H1 (cell line): Measurements from ENCODE around the gene MRAP2. TPM values are rescaled to one million over a fixed set of nuclear protein-coding genes. Genes with fewer than 3 reads are reported as not detected.

Experiments used
- CTCF ChIA-PET: fragments of 300-600 bp; sonication (Branson Sonifier 250); formaldehyde crosslinking; loops from one replicate; lab custom pipeline; 2021; ENCODE audit not compliant: partially characterized antibody; lab: Charles Lee
- POLR2A ChIA-PET: fragments of 300-600 bp; sonication (Branson Sonifier 250); formaldehyde crosslinking; loops from one replicate; lab custom pipeline; 2021; ENCODE audit warnings: inconsistent platforms; ENCODE audit not compliant: partially characterized antibody; lab: Charles Lee
- DNase-seq, 2 experiments: peaks; one replicate each; pipeline versions ENCODE4 v3.0.0 to v3.0.0-alpha.2; 2010 to 2022; ENCODE audit warnings: low spot score in 2 of 2, low read depth in 1 of 2, mixed read lengths in 1 of 2
- FAIRE-seq: peaks from 2 replicates; lab custom pipeline; 2011; peaks lifted over from hg19 to GRCh38; lab: Jason Lieb, UNC
- H2AFZ ChIP-seq: 2 replicates; pipeline ENCODE4 v1.8.1; 2012; ENCODE audit warnings: low read length, inconsistent platforms
- H2AK5ac ChIP-seq: 2 replicates; pipeline ENCODE4 v1.6.1; 2013; ENCODE audit warnings: low read depth, low read length
- H2BK120ac ChIP-seq: replicated peaks from 2 replicates; pipeline ENCODE3; 2013; ENCODE audit warnings: low read depth, low read length, inconsistent platforms
- H2BK12ac ChIP-seq: 2 replicates; pipeline ENCODE4 v1.6.1; 2013; ENCODE audit warnings: low read depth, low read length
- H2BK15ac ChIP-seq: 2 replicates; pipeline ENCODE4 v1.6.1; 2013; ENCODE audit warnings: low read length
- H2BK20ac ChIP-seq: 2 replicates; pipeline ENCODE4 v1.6.1; 2013; ENCODE audit warnings: low read length
- H2BK5ac ChIP-seq: 2 replicates; pipeline ENCODE4 v1.6.1; 2013; ENCODE audit warnings: low read depth, low read length
- H3K14ac ChIP-seq: 2 replicates; pipeline ENCODE4 v1.6.1; 2013; ENCODE audit warnings: inconsistent platforms; ENCODE audit not compliant: insufficient read length
- H3K18ac ChIP-seq: 2 replicates; pipeline ENCODE4 v1.6.1; 2013; ENCODE audit warnings: low read length; ENCODE audit errors: extremely low read depth
- H3K23ac ChIP-seq: 2 replicates; pipeline ENCODE4 v1.6.1; 2013; ENCODE audit warnings: inconsistent platforms; ENCODE audit not compliant: insufficient read length
- H3K23me2 ChIP-seq: 2 replicates; pipeline ENCODE4 v1.6.1; 2013; ENCODE audit warnings: low read depth, low read length
- H3K27ac ChIP-seq: 2 replicates; pipeline ENCODE4 v1.6.1; 2011; ENCODE audit warnings: low read depth, low read length, inconsistent platforms
- H3K27me3 ChIP-seq, 4 experiments: replicated peaks in 1 of 4; 1 replicate in 1 of 4; 2 replicates in 3 of 4; pipeline versions ENCODE4 v1.6.1 to v1.8.1; 2011 to 2013; ENCODE audit warnings: low read length in 3 of 4, mild to moderate bottlenecking in 3 of 4, inconsistent platforms in 2 of 4, mixed read lengths in 2 of 4, moderate library complexity in 1 of 4; ENCODE audit not compliant: control insufficient read depth in 3 of 4, insufficient read depth in 3 of 4; ENCODE audit errors: extremely low read depth in 1 of 4
- H3K36me3 ChIP-seq, 4 experiments: 2 replicates each; pipeline versions ENCODE4 v1.6.1 to v1.8.1; 2011 to 2013; ENCODE audit warnings: mild to moderate bottlenecking in 4 of 4, low read length in 3 of 4, moderate library complexity in 2 of 4, control low read depth in 1 of 4, inconsistent platforms in 1 of 4; ENCODE audit not compliant: insufficient read depth in 4 of 4, control insufficient read depth in 2 of 4
- H3K4ac ChIP-seq: replicated peaks from 2 replicates; pipeline ENCODE3; 2013; ENCODE audit warnings: low read length, low read depth, mixed read lengths, inconsistent platforms; ENCODE audit not compliant: insufficient read length
- H3K4me1 ChIP-seq, 4 experiments: replicated peaks in 1 of 4; 1 replicate in 1 of 4; 2 replicates in 3 of 4; pipeline versions ENCODE4 v1.6.1 to v1.8.1; 2011 to 2013; ENCODE audit warnings: low read length in 3 of 4, inconsistent platforms in 2 of 4, mixed read lengths in 1 of 4; ENCODE audit not compliant: insufficient read depth in 4 of 4, control insufficient read depth in 3 of 4
- H3K4me2 ChIP-seq, 2 experiments: 2 replicates each; pipeline versions ENCODE4 v1.6.1 to v1.8.1; 2011 to 2013; ENCODE audit warnings: low read depth in 2 of 2, low read length in 2 of 2, control low read depth in 1 of 2, inconsistent platforms in 1 of 2, mild to moderate bottlenecking in 1 of 2; ENCODE audit not compliant: insufficient read depth in 1 of 2
- H3K4me3 ChIP-seq, 4 experiments: fragments of 200-600, 300-600 bp in 1 of 4; sonication (generic), shearing (Covaris generic), sonication (Bioruptor Twin) in 1 of 4; 2 replicates each; pipeline versions ENCODE4 v1.5.1 to v1.8.1; 2011 to 2016; ENCODE audit warnings: low read length in 4 of 4, low read depth in 3 of 4, control low read depth in 2 of 4, inconsistent platforms in 2 of 4, mild to moderate bottlenecking in 2 of 4, mixed read lengths in 1 of 4, moderate library complexity in 1 of 4; ENCODE audit not compliant: insufficient read depth in 2 of 4; ENCODE audit errors: extremely low read depth in 1 of 4
- H3K56ac ChIP-seq: replicated peaks from 2 replicates; pipeline ENCODE3; 2013; ENCODE audit warnings: low read depth, mild to moderate bottlenecking, mixed read lengths, low read length, inconsistent platforms; ENCODE audit not compliant: insufficient read length
- H3K79me1 ChIP-seq: 2 replicates; pipeline ENCODE4 v1.6.1; 2013; ENCODE audit warnings: low read depth, low read length, control low read depth
- H3K79me2 ChIP-seq, 2 experiments: 2 replicates each; pipeline versions ENCODE4 v1.6.1 to v1.8.1; 2012 to 2013; ENCODE audit warnings: low read length in 2 of 2, mild to moderate bottlenecking in 2 of 2, inconsistent platforms in 1 of 2; ENCODE audit not compliant: insufficient read depth in 2 of 2, control insufficient read depth in 1 of 2
- H3K9ac ChIP-seq, 4 experiments: replicated peaks in 1 of 4; 1 replicate in 1 of 4; 2 replicates in 3 of 4; pipeline versions ENCODE4 v1.6.1 to v1.8.1; 2011 to 2013; ENCODE audit warnings: low read depth in 3 of 4, low read length in 3 of 4, control low read depth in 2 of 4, mild to moderate bottlenecking in 2 of 4, moderate library complexity in 2 of 4, inconsistent platforms in 1 of 4; ENCODE audit errors: extremely low read depth in 1 of 4
- H3K9me3 ChIP-seq, 2 experiments: 2 replicates each; pipeline versions ENCODE4 v1.6.1 to v1.8.1; 2012 to 2013; ENCODE audit warnings: mild to moderate bottlenecking in 2 of 2, moderate library complexity in 2 of 2, control low read depth in 1 of 2, inconsistent platforms in 1 of 2, low read depth in 1 of 2, low read length in 1 of 2, mixed read lengths in 1 of 2; ENCODE audit not compliant: insufficient read depth in 2 of 2
- H4K20me1 ChIP-seq, 2 experiments: replicated peaks in 1 of 2; 2 replicates each; pipeline versions ENCODE3 to v1.8.1; 2011 to 2013; ENCODE audit warnings: inconsistent platforms in 2 of 2, low read length in 2 of 2, mild to moderate bottlenecking in 1 of 2; ENCODE audit not compliant: insufficient read depth in 2 of 2, control insufficient read depth in 1 of 2
- H4K5ac ChIP-seq: 2 replicates; pipeline ENCODE4 v1.6.1; 2013; ENCODE audit warnings: low read length, low read depth, mixed read lengths, inconsistent platforms; ENCODE audit not compliant: insufficient read length
- H4K8ac ChIP-seq: 2 replicates; pipeline ENCODE4 v1.8.0; 2013; ENCODE audit warnings: mild to moderate bottlenecking, moderate library complexity, low read length, inconsistent platforms; ENCODE audit not compliant: insufficient read depth; ENCODE audit errors: extremely low read depth
- H4K91ac ChIP-seq: replicated peaks from 2 replicates; pipeline ENCODE3; 2013; ENCODE audit warnings: low read length, mixed read lengths, inconsistent platforms; ENCODE audit not compliant: insufficient read length
- CTBP2 ChIP-seq: IDR thresholded peaks from 2 replicates; pipeline ENCODE4 v1.7.0; 2011; ENCODE audit warnings: borderline replicate concordance, mild to moderate bottlenecking, moderate library complexity, mixed read lengths, low read length; ENCODE audit not compliant: insufficient read depth, insufficient read length
- EP300 ChIP-seq, 2 experiments: IDR thresholded peaks; 1 replicate in 1 of 2; 2 replicates in 1 of 2; pipeline ENCODE4 v1.6.1; 2011 to 2012; ENCODE audit warnings: low read depth in 2 of 2, low read length in 2 of 2, mild to moderate bottlenecking in 2 of 2, borderline replicate concordance in 1 of 2, inconsistent platforms in 1 of 2, moderate library complexity in 1 of 2
- FOSL1 ChIP-seq: IDR thresholded peaks from 2 replicates; pipeline ENCODE4 v1.6.1; 2011; ENCODE audit warnings: mild to moderate bottlenecking, low read depth, low read length, moderate library complexity; ENCODE audit not compliant: insufficient read depth
- GABPA ChIP-seq: IDR thresholded peaks from 2 replicates; pipeline ENCODE4 v1.6.1; 2011; ENCODE audit warnings: mild to moderate bottlenecking, low read length, moderate library complexity, borderline replicate concordance; ENCODE audit not compliant: insufficient read depth
- HDAC2 ChIP-seq, 2 experiments: fragments of 300-600 bp in 1 of 2; sonication (generic) in 1 of 2; IDR thresholded peaks; 2 replicates each; pipeline ENCODE4 v1.6.1; 2011 to 2012; ENCODE audit warnings: low read depth in 2 of 2, low read length in 2 of 2, mild to moderate bottlenecking in 2 of 2, moderate library complexity in 2 of 2, borderline replicate concordance in 1 of 2, inconsistent platforms in 1 of 2
- RXRA ChIP-seq: IDR thresholded peaks from 2 replicates; pipeline ENCODE4 v1.6.1; 2011; ENCODE audit warnings: low read depth, mild to moderate bottlenecking, low read length, moderate library complexity; ENCODE audit not compliant: insufficient read depth
- SIX5 ChIP-seq: IDR thresholded peaks from 2 replicates; pipeline ENCODE4 v1.6.1; 2011; ENCODE audit warnings: mild to moderate bottlenecking, low read depth, low read length
- SRF ChIP-seq: IDR thresholded peaks from 2 replicates; pipeline ENCODE4 v1.6.1; 2011; ENCODE audit warnings: mild to moderate bottlenecking, low read depth, low read length, moderate library complexity
- TAF7 ChIP-seq: optimal IDR thresholded peaks from 2 replicates; pipeline ENCODE3; 2011; ENCODE audit warnings: low read depth, mild to moderate bottlenecking, inconsistent platforms, low read length, moderate library complexity, borderline replicate concordance
- TEAD4 ChIP-seq: IDR thresholded peaks from 2 replicates; pipeline ENCODE4 v1.6.1; 2012; ENCODE audit warnings: low read depth, low read length, inconsistent platforms, mixed read lengths
- WGBS, 2 experiments: shearing (Covaris generic) in 1 of 2; methylation state at CpG; one replicate each; pipeline versions ENCODE4 v1.1.6 to v1.1.7; 2013 to 2015; ENCODE audit warnings: low lambda C conversion rate in 2 of 2, mixed read lengths in 2 of 2, inconsistent platforms in 1 of 2, low coverage in 1 of 2, missing lambda C conversion rate in 1 of 2; ENCODE audit not compliant: insufficient replicate concordance in 2 of 2, insufficient coverage in 1 of 2, insufficient read length in 1 of 2; ENCODE audit errors: extremely low coverage in 1 of 2, missing lambda C conversion rate in 1 of 2; 5-methylcytosine and 5-hydroxymethylcytosine counted together
- polyA plus RNA-seq, 7 experiments: library from polyadenylated mRNA; depleted of rRNA in 3 of 7; stranded (reverse) in 5 of 7; unstranded in 2 of 7; fragments of >200 nt in 5 of 7; fragments of 200-250 nt in 2 of 7; gene quantifications; 1 replicate in 5 of 7; 2 replicates in 1 of 7; 4 replicates in 1 of 7; pipeline versions ENCODE4 v1.2.1 to v1.2.3, GENCODE V29; 2011 to 2013; ENCODE audit warnings: missing spikeins in 2 of 7, mixed read lengths in 2 of 7
- total RNA-seq: library from RNA; stranded (reverse); fragmentation: NEBNext Ultra II Directional; extraction: Animal tissue kit (Norgen Biotek cat#: 25700); gene quantifications from 2 replicates; pipeline ENCODE4 v1.2.1, GENCODE V29; 2021

The MRAP2 gene
- total and polyA plus RNA-seq, 2 of the 8 experiments (the other 6 are each of a cell fraction or from before 2014, with no cell fraction given): 5.0 to 11.0 TPM

DNA sequence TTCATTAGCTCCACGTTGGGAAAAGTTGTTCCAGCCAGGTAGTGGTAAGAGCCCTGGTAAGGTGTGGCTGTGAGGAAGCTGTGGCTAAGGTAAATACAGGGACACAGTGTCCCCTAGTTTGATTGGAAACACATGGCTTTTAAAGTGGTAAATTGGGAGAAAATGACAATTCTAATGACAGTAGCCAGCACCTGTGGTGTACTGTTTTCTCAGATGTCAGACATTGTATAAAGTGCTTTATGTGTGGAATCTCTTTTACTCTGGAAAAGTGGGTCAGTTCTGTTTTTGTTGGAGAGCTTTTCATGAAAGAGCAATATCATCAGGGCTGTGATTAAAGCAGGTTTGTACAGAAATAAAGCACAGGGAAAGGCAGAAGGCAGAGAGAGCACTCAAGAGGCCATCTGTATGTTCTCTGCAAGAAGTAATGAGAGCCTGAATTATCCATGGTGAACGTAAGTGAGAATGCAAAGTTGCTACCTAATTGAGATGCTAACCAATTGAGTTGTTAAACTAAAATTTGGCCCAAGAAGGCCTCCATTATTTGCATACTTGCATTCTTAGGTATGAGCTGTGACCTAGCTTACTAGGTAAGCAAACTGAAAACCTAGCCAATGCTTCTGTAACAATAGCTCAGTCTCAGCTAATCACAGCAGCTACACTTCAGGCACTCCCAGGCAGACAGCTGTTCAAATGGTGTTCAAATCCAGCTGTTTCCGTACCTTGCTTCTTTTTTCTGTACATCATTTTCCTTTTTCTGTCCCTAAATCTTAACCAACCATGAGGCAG, 28.2 kb downstream of the MRAP2 start:
- Histone ChIP-seq H2BK5ac (no peak overlapping the region), H3K14ac (no peak overlapping the region), H4K91ac (no peak overlapping the region), H3K4me2 (peak overlapping the region; percentile 22 to 23; a peak in 1 of 4 replicates), H3K27ac (no peak overlapping the region), H3K4me1 (peaks cover 2 to 15% (median 8%) of the 10 kb centered on the region in 4 experiments; a peak in 4 of 7 replicates), H3K79me2 (no peaks in the 10 kb centered on the region), H3K36me3 (no peaks in the 10 kb centered on the region), H2BK12ac (no peak overlapping the region; the same call in 1 of the 2 replicates), H3K23me2 (no peaks in the 10 kb centered on the region), H2AK5ac (no peak overlapping the region), H3K56ac (no peak overlapping the region), H3K79me1 (no peaks in the 10 kb centered on the region), H3K23ac (no peak overlapping the region), H3K9ac (no peak overlapping the region), H3K18ac (no peak overlapping the region), H3K4ac (no peak overlapping the region), H2BK15ac (no peak overlapping the region; the same call in 1 of the 2 replicates), H4K8ac (no peak overlapping the region), H2AFZ (no peak overlapping the region), H4K5ac (no peak overlapping the region), H2BK120ac (no peak overlapping the region), H3K9me3 (no peaks in the 10 kb centered on the region), H3K27me3 (no peaks in the 10 kb centered on the region; a peak in 1 of 7 replicates), H2BK20ac (peak overlapping the region; percentile 73; the same call in 1 of the 2 replicates), H3K4me3 (no peak overlapping the region; a peak in 1 of 8 replicates), H4K20me1 (no peaks in the 10 kb centered on the region)
- no peak for DNase-seq
- ChIA-PET POLR2A (interaction anchor here (0.9 kb wide), 1 partner anchor 9 kb away, joined by 3 read pairs; no protein-coding TSS in a partner anchor), CTCF (interaction anchor here (1.2 to 1.9 kb wide), 5 partner anchors 9 to 165 kb away, joined by 3 to 8 read pairs (median 4); partner anchors contain the start of gene CEP162)
- no peak for FAIRE-seq
- WGBS, 2 experiments: 35% methylated on average over 3 of the region's 3 CpGs; no CpG with 5 or more reads in 1 of the 2 experiments
- TF ChIP-seq TAF7: no peak
- TF ChIP-seq RXRA: no peak
- TF ChIP-seq GABPA: no peak
- no peak for TF ChIP-seq EP300 (IDR thresholded peaks at IDR 0.05; ENCODE audit: borderline replicate concordance in 1 of 2, low read depth in 2 of 2, low read length in 2 of 2)
- no peak for TF ChIP-seq TEAD4
- no peak for TF ChIP-seq SRF
- no peak for TF ChIP-seq CTBP2
- no peak for TF ChIP-seq HDAC2 (IDR thresholded peaks at IDR 0.05; ENCODE audit: borderline replicate concordance in 1 of 2, low read depth in 2 of 2, low read length in 2 of 2)
- TF ChIP-seq SIX5: no peak
- TF ChIP-seq FOSL1: no peak
